ENCODE data around the gene PI4KB.

The PI4KB gene

GRCh38 chr1:151324390-151324930, 2.8 kb downstream of the PI4KB start:
- TF ChIP-seq, protein P1, sequence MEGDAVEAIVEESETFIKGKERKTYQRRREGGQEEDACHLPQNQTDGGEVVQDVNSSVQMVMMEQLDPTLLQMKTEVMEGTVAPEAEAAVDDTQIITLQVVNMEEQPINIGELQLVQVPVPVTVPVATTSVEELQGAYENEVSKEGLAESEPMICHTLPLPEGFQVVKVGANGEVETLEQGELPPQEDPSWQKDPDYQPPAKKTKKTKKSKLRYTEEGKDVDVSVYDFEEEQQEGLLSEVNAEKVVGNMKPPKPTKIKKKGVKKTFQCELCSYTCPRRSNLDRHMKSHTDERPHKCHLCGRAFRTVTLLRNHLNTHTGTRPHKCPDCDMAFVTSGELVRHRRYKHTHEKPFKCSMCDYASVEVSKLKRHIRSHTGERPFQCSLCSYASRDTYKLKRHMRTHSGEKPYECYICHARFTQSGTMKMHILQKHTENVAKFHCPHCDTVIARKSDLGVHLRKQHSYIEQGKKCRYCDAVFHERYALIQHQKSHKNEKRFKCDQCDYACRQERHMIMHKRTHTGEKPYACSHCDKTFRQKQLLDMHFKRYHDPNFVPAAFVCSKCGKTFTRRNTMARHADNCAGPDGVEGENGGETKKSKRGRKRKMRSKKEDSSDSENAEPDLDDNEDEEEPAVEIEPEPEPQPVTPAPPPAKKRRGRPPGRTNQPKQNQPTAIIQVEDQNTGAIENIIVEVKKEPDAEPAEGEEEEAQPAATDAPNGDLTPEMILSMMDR (IDR thresholded peaks at IDR 0.05; ENCODE audit: low read depth, low read length, missing control alignments): no peak
- no peak overlapping the region for H3K4me3 ChIP-seq (ENCODE audit: low read depth, low read length)
- in situ Hi-C loops (cut with HindIII; ENCODE audit: low sequenced_read_pairs): no loop called here
- no peak for DNase-seq (ENCODE audit: low read depth)

- H3K4me3 ChIP-seq (ENCODE audit: low read depth, low read length): no peak overlapping the region
- no peak for DNase-seq (ENCODE audit: low read depth)
- TF ChIP-seq, protein P1 (IDR thresholded peaks at IDR 0.05; ENCODE audit: low read depth, low read length, missing control alignments): no peak
- in situ Hi-C loops (cut with HindIII; ENCODE audit: low sequenced_read_pairs): no loop called here
Observed at GRCh38 chr1:151318975-151319374, 8.2 kb downstream of the PI4KB start.

- no peak overlapping the region for H3K4me3 ChIP-seq (ENCODE audit: low read depth, low read length)
- TF ChIP-seq, protein P1 (IDR thresholded peaks at IDR 0.05; ENCODE audit: low read depth, low read length, missing control alignments): no peak
- DNase-seq (ENCODE audit: low read depth): no peak
- in situ Hi-C loops (cut with HindIII; ENCODE audit: low sequenced_read_pairs): no loop called here
Observed at GRCh38 chr1:151315565-151316235, 11.5 kb downstream of the PI4KB start.

DNA sequence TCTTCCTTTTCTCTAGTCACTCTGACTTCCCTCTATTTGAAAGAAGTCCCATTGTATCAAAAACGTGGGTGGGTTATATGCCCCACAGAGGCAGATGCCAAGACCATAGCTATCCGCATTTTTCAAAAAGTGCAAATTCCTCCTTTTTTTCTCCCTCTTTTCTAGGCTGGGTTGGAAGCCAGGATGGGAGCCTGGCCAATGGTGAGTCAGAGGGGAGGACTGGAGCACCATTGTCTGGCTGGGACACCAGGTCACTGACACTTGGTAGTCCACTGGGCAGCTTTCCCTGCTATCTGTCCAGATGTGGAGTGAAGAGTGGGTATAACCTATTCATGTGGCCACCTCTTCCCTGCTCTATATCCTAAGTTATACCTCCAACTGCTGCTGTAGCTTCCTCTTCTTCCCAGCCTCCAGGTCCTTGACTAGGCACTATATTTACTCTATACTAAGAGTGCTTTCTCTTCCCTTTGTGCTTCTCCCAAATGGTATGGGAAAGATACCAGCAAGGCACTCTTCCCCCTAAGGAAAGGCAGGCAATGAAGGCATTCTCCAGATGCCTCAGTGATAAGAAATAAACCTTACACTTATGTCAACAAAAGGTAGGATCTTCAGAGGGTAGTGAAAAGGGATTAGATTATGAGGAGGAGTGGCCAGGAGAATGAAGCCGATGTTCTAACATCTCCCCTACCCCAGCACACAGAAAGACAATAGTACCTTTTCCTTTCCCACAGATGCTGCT, 12.9 kb downstream of the PI4KB start:
- no peak overlapping the region for H3K4me3 ChIP-seq (ENCODE audit: low read depth, low read length)
- DNase-seq (ENCODE audit: low read depth): peak; percentile 83
- TF ChIP-seq, protein P1 (IDR thresholded peaks at IDR 0.05; ENCODE audit: low read depth, low read length, missing control alignments): no peak
- in situ Hi-C loops (cut with HindIII; ENCODE audit: low sequenced_read_pairs): no loop called here

GRCh38 chr1:151313501-151313900, 13.7 kb downstream of the PI4KB start:
- TF ChIP-seq, protein P1 (IDR thresholded peaks at IDR 0.05; ENCODE audit: low read depth, low read length, missing control alignments): no peak
- in situ Hi-C loops (cut with HindIII; ENCODE audit: low sequenced_read_pairs): no loop called here
- H3K4me3 ChIP-seq (ENCODE audit: low read depth, low read length): no peak overlapping the region
- no peak for DNase-seq (ENCODE audit: low read depth)

DNA sequence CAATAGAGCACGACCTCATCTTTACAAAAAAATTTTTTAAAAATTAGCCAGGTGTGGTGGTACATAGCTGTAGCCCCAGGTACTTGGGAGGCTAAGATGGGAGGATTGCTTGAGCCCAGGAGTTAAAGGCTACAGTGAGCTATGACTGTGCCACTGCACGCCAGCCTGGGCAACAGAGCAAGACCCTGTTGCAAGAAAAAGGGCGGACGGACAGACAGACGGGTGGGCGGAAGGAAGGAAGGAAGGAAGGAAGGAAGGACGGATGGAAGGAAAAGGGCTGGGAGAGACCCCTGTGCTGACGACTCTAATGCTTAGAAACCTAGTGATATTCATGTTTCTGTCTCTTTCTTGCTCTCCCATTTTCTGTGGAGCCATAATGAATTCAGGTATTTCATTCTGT, 14.4 kb downstream of the PI4KB start:
- TF ChIP-seq, protein P1 (IDR thresholded peaks at IDR 0.05; ENCODE audit: low read depth, low read length, missing control alignments): no peak
- no peak overlapping the region for H3K4me3 ChIP-seq (ENCODE audit: low read depth, low read length)
- in situ Hi-C loops (cut with HindIII; ENCODE audit: low sequenced_read_pairs): no loop called here
- DNase-seq (ENCODE audit: low read depth): no peak
